ENCODE measurements around the gene CNMD.

Gene CNMD

DNA sequence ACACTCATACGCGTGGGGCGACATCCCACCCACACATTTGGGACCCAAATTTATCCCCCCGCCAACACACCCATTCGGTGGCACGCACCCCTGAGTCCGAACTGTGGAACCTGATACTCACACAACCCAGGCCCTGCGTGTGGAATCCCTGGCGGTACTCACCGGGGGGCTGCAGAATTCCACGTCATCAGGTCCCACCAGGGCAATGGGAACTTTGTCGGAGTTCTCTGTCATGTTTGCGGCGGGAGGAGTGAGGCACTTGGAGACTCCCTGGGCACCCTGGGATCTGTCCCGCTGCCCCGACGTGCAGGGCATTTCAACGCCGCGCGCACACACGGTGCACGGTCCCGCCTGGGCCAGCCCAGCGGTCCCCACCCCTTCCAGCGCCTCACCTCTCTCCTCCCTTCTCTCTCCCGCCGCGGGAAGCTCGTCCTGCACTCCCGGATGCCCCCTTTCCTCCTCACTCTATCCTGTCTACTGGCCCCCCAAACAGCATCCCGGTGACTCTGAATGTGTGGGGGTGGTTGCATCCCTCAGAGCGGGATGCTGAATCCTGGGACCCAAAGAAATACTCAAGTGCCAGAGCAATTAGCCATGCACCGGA, at the start of gene CNMD:
Gene CNMD (minus strand): TSS at position 353 of the 604 bp plus-strand sequence. CDS start 119 bp downstream, at position 234.
- no peak for DNase-seq (ENCODE audit: low read depth in 2 of 2)

- no peak for DNase-seq (ENCODE audit: low read depth in 2 of 2)
Measured at GRCh38 chr13:52788011-52788410, 48.4 kb upstream of the CNMD start.

DNA sequence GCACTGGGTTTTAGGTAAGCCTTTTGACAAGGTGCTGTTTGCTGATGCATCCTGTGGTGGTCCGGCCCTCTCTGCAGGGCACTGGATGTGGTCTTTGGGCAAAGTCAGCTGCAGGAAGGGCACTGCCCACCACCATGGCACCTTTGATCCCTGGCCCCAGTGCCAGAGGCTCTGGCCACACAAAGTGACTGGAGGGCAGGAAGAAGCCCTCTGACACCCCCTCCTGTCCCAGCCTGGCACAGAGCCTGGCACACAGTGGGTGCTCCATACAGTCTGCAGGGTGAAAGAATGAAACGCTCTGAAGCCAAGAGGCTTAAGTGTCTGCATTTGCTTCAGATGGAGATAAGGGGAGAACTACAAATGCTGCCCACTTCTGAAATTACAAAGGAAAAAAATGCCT, 47.6 kb upstream of the CNMD start:
- no peak for DNase-seq (ENCODE audit: low read depth in 2 of 2)

- no peak for DNase-seq (ENCODE audit: low read depth in 2 of 2)
Measured at GRCh38 chr13:52786766-52787165, 47.1 kb upstream of the CNMD start.

GRCh38 chr13:52785739-52786138, 46.1 kb upstream of the CNMD start:
- DNase-seq (ENCODE audit: low read depth in 2 of 2) = no peak

- DNase-seq (ENCODE audit: low read depth in 2 of 2) = no peak
Measured at GRCh38 chr13:52784591-52785340, 45.1 kb upstream of the CNMD start.

- DNase-seq (ENCODE audit: low read depth in 2 of 2) = no peak
Measured at GRCh38 chr13:52783943-52784342, 44.3 kb upstream of the CNMD start.

DNA sequence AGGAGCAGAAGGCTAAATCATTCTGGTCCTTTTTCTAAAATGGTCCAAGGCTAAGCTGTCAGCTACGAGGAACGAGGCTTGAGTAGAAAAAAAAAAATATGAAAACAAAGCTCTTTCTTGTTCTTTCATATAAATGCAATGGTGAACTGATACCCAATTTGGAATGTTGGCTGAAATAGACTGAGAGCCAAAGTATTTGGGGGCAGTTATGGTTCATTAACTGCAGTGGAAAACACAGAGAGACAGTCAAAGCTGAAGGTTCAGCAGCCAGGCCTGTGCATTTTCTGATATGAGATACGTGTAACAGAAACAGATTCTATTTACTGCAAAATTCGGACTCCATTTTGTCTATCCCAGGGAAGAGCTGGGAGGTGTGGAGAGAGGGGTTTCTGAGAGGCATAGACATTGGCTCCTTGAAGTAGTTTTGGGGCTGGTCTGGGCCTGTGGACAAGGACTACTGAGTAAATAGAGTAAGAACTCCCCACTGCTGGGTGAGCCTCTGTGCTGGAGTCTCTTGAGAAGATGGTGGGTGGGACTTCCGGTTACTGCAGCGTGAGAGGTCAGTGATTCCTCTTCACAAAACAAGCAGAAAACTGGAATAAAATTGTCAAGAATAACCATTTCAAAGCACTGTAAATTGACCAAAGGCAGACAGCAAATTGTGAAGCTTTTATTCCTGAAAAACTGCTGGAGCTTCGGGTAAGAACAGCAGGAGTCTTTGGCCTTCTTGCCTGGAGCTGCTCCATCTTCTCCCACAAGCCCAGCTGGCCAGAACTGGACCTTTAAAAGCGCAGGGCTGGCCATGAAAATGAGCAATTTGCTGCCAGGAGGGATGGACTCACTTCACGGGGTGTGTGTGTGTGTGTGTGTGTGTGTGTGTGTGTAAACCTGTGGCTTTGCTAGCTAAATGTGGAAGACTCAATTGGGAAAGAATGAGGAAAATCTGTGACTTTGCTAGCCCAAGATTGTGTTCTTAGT, 43.1 kb upstream of the CNMD start:
- DNase-seq (ENCODE audit: low read depth in 2 of 2) = no peak

- no peak for DNase-seq (ENCODE audit: low read depth in 2 of 2)
Measured at GRCh38 chr13:52780611-52781010, 41.0 kb upstream of the CNMD start.

DNA sequence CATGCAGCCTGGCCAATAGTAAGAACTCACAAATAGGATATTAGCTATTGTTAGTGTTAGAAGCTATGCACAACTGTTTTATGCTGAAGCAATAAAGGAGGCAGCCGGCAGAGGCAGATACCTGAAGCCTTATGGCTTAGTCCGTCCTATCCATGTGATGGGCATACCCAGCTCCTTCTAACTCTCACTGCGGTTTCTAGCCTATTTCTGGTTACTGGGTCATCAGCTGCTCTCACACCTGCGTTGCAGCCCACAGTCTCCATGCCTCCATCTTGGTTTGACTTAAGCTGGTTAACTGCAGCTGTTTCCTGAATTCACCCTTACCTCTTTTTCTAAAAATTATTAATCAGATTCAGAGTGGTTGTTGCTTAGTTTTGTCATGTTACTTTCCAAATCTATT, 40.5 kb upstream of the CNMD start:
- no peak for DNase-seq (ENCODE audit: low read depth in 2 of 2)

DNA sequence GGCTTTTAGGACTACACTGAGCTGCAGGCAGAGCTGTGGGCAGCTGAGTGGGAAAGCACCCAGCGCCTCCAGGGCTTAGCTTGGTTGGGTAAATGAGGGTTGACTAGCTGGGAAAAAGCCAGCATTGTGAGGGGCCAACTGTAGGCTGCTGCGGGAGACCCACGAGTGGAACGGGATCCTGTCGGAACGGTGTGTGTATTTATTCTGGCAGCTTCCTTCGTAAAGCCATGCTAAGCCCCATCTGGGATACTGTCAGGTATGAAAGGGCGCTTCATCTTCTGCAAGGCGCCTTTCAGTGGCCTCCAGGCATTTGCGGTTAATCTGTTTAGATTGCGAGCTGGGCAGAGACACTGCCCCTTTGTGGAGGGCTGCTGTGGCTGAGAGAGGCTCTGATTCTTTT, 39.5 kb upstream of the CNMD start:
- no peak for DNase-seq (ENCODE audit: low read depth in 2 of 2)

GRCh38 chr13:52776726-52777125, 37.1 kb upstream of the CNMD start:
- no peak for DNase-seq (ENCODE audit: low read depth in 2 of 2)

DNA sequence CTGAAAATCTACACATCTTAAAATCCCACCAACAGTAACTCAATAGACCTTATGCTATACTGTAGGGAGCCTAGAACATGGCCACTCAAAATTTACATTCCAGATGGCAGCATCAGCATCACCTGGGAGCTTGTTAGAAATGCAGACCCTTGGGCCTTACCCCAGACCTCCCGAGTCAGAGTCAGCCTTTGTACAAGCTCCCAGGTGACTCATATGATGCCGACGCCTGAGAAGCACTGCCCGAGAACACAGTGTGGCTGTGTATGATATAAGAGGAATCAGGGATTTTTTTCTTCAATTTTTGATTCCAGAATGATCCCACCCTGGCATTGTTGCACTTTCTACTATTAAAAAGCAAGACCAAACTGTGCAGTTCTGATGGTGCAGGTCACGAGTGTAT, 35.9 kb upstream of the CNMD start:
- DNase-seq (ENCODE audit: low read depth in 2 of 2) = no peak

DNA sequence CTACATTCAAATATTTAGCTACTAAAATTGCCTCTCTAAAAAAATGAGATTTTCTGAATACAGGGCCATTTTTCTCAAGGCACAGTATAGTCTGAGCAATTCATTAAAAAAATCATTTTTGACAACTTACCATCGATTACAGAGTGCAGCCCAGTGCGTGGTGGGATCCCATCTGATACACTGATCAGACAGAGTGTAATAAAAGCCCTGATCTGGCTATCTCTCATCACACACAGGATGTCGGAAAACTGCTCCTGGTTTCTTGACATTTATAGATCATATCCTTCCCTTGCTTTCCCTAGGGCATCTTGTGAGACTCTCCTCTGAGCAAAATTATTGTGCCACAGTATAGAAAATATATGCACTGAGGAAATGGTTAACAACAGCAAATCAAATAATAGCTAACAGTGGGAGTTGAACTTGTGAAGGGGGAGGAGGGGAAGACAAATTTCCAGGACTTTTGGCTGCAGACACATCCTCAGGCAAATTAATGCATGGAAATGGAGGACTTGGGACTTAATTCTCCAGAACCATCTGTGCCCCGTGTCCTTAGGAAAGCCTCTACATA, 28.4 kb upstream of the CNMD start:
- no peak for DNase-seq (ENCODE audit: low read depth in 2 of 2)

DNA sequence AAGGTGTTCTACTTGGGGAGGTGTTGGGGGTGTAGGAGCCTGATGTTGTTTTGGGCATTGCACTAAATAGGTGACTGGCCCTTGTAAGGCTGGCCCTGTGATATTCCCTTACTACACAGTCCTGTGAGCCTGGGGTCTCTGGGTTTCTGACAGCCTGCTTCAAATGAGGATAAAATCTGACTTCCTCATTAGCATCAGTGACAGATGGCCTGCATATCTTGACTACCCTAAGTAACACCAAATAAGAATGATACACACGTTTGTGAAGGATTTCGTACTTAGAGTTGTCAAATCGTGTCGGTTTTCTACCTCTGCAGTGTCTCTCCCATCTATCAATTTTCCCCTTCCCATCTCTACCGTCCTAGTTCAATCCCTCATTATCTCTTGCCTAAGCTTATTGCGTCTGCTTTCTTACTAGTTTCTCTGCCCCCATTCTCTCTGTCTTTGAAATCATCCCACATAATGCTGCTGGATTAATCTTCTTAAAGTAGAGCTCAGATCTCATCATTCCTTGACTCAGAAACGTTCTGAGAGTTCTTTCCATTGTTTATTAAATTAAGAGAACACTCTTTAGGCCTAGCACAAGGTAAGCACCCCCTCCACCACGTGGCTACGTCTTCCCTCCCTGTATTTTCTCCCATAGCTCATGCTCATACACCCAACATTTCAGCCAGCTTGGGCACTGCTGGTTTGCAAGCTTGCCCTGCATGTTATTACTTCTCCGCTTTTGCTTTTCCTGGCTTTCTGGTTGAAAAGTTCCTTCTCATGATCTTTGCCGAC, 26.2 kb upstream of the CNMD start:
- DNase-seq (ENCODE audit: low read depth in 2 of 2) = no peak

GRCh38 chr13:52760077-52760476, 20.5 kb upstream of the CNMD start:
- no peak for DNase-seq (ENCODE audit: low read depth in 2 of 2)

DNA sequence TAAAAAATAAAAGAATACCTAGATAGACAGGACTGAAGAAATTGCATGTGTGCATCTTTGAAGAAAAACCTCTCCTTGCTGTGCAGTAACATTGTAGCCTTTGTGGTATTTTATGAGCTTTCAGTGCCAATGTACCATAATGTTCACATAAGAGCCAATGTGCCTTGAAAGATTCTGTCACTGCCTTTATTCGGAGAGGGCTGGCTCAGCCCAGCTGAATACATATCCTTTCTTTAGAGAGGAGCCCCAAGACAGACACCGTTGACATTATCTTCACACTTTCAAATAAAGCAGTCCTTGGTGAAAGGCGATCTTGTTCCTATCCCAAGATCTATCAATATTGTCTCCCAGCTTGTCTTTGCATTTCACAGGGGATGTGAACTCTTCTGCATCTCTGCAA, 18.5 kb upstream of the CNMD start:
- DNase-seq (ENCODE audit: low read depth in 2 of 2) = no peak

DNA sequence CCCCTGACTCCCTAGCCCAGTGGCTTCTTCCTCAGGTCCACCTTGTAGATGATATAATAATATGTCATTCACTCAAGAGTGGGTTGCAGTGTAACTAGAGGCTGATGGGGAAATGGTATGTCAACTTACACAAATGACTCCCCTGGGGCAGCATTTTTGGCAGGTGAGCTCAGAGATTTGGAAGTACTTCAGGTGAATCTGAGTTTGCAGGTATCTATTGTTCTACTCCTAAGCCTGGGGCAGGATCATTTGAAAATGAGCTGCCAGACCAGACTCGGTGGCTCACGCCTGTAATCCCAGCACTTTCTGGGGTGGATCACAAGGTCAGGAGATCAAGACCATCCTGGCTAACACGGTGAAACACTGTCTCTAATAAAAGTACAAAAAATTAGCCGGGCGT, 11.6 kb upstream of the CNMD start:
- no peak for DNase-seq (ENCODE audit: low read depth in 2 of 2)

DNA sequence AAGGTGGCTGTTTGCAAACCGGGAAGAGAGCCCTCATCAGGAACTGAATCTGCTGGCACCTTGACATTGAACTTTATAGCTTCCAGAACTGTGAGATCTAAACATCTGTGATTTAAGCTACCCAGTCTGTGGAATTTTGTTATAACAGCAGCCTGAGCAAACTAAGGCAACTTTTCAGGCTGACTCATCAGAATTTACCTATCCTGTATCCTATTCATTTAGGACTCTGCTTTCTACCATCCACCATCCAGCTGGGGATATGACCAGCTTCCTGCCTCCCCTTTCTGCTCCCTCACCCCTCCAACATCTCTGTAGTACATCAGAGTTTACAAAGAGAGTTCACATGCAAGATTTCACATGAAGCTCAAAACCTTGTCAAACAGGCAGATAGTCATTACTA, 11.1 kb upstream of the CNMD start:
- DNase-seq (ENCODE audit: low read depth in 2 of 2) = no peak

GRCh38 chr13:52749419-52749818, 9.8 kb upstream of the CNMD start:
- DNase-seq (ENCODE audit: low read depth in 2 of 2) = no peak

DNA sequence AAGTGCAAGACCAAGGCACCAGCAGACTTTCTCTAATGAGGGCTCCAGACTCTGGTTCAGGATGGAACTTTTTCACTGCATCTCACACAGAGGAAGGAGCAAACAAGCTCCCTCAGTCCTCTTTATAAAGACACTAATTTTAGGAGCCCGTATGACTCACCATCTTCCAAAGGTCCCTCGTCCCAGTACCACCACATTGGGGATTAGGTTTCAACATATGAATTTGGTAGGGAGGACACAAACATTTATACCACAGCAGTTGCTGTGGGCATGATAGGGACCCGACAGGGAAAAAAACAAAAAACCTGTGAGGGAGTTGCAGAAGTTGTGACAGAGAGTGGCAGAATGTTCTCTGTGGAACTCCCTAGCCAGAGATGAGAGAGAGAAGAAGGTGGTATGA, 6.5 kb upstream of the CNMD start:
- no peak for DNase-seq (ENCODE audit: low read depth in 2 of 2)

All from stimulated activated CD4-positive, alpha-beta T cell treated with anti-CD3 and anti-CD28 coated beads, Interleukin-12 subunit alpha, Interleukin-12 subunit beta, amount 100 ng/mL, for 24 hours (primary cell).